Stimulated activated CD4-positive, alpha-beta T cell treated with anti-CD3 and anti-CD28 coated beads, Interleukin-15, amount 100 ng/mL, for 1 hour (primary cell): ENCODE measurements around the gene UQCRQ.

Source experiments
- DNase-seq, 2 donors: peaks; one replicate each; pipeline ENCODE4 v3.0.0-alpha.2; 2020; ENCODE audit warnings: low read depth in 1 of 2, low spot score in 1 of 2

The UQCRQ gene

GRCh38 chr5:132870801-132871200, 4.4 kb downstream of the UQCRQ start:
- DNase-seq = no peak

DNA sequence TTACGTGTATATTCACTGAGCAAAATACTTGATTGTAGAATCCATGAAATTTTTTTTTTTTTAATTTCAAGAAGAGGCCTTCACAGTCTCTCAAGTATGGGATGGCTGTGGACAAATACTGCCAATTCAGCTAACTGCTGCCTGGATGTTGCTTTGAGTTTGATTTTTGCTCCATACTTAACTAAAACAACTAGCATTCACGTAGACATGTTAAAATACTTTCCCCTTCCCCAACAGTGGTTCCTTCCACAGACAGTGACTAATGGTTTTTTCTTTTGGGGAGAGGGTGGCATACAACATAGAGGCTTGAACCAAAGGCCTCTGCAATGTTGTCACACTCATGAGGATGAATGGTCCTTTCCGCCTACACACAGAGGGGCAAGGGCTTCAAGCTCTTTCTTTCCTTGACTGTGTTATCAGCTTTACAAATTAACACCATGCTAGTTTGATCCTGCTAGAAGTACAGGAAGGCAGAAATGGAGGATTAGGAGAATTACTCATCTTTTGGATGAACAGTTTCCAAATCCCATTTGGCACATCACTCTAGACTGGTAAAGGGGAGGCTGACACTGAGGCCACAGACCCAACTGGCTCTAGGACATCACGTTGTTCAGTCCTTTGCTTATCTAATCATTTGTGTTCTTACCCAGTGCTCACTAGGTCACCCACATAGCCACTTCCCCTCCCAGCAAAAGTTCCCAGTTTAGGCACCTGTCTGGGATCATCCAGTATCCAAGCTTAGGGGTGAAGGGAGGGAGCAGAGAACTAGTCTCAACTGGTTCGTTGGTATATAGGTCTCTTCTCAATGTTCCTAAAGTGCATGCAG, 5.2 kb downstream of the UQCRQ start:
- no peak for DNase-seq

- no peak for DNase-seq
Observed at GRCh38 chr5:132872788-132873118, 6.3 kb downstream of the UQCRQ start.

- DNase-seq = no peak
Observed at GRCh38 chr5:132873119-132873929, 6.9 kb downstream of the UQCRQ start, which contains the start of gene LEAP2. Gene LEAP2 (plus strand): TSS chr5:132873668. CDS start chr5:132873695, 27 bp downstream.

DNA sequence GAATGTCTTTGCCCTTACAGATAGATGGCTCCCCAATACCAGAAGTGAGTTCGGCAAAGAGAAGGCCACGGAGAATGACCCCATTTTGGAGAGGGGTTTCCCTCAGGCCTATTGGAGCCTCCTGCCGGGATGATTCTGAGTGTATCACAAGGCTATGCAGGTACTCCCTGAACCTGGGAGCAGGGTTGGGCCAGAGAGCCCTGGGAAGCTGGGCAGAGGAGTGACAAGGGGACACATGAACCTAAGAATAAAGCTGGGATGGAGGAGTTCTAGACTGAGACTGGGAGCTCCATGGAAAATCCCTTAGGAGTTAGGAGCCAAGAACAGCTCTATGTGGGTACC, 7.5 kb downstream of the UQCRQ start:
- no peak for DNase-seq

GRCh38 chr5:132876020-132876759, 9.7 kb downstream of the UQCRQ start:
- no peak for DNase-seq

DNA sequence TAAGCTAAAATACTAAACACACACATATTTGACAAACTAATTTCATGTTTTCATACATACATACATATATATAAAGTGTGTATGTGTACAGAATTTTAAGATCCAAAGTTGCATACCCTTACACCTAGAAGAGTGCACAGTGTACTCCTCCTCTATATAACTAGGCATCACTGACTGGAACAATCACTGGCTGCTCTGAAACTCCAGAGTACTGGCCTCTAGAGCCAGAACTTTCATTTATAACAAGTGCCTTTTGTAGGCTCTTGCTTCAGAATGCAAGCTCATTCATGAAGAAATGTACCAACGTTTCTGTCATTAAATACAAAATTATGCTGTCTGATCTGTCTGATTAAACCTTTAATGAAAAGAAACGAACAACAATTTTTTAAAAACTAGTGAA, 11.0 kb downstream of the UQCRQ start:
- DNase-seq = no peak

GRCh38 chr5:132877938-132878337, 11.5 kb downstream of the UQCRQ start:
- DNase-seq = no peak

DNA sequence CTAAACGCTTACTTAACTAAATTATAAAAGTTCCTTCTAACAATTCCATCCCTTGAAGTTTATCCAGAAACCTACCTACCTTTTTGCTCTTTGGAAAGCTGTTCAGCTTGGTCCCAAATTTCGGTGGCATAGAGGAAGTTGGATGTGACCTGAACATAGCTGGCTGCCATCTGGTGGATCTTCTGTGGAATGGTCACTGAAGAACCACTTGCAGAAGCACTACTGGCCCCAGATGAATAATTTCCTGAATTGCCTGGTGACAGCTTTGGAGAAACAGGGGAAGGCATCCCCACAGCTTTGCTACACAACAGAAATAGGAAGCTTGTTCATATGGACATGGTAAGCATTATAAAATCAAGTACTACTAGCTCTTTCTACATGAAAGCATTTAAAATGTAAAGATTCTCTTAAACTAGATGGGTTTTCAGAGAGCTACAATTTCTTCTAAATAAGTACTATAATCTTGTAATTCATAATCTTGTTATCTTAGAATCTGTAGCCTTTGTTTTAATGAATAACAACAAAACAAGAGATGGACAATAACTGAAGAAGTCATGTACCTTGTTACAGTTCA, 16.9 kb downstream of the UQCRQ start:
- no peak for DNase-seq

DNA sequence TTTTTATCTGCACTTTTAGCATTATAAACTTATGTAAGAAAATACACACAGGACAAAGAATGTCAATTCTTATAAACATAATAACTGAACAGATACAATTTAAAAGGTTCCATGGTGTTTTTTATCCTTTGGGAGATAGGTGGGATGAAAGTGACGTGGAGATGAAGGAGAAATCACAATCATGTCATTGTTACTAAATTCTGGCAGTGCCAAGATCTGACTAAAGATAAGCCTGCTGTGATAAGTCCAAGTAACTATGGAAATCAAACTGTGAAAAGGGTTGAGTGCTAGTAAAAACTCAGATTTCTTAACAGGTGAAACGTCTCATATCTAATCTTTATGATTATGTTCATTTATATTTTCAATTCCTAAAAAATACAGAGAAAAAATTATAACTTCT, 18.1 kb downstream of the UQCRQ start:
- DNase-seq = no peak

GRCh38 chr5:132886064-132886823, 19.8 kb downstream of the UQCRQ start:
- DNase-seq = no peak

DNA sequence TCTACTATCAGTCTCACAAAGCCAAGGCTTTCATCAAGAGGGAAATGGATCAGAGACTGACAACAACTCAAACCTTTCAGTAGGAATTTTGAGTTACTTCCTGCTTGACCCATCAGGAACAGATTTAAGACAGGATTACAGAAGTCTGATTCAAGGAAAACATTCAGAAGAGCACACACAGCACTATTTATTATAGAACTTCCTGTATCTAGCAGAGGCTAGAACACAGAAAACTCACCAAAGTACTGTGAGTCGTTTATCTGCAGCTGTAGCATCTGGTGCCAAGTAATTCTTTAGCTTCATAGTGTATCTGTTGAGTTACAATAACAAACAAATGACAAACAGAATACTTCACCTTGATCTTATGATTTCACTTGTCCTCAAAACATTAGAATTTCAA, 20.8 kb downstream of the UQCRQ start:
- DNase-seq = no peak

DNA sequence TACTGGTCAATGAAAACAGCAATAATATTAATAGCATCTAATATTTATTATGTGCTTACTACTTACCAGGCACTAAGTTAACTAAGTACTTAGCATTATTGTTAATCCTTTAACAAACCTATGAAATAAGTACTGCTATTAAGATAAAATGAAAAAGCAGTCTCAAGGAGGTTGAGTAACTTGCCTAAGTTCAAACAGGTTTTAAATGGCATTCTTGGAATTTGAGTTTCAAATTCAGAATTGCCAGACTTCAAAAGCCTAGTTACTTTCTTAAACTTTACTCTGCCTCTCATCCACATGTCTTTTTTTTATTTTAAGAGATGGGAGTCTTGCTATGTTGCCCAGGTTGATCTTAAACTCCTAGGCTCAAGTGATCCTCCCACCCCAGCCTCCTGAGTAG, 23.1 kb downstream of the UQCRQ start:
- DNase-seq = no peak

DNA sequence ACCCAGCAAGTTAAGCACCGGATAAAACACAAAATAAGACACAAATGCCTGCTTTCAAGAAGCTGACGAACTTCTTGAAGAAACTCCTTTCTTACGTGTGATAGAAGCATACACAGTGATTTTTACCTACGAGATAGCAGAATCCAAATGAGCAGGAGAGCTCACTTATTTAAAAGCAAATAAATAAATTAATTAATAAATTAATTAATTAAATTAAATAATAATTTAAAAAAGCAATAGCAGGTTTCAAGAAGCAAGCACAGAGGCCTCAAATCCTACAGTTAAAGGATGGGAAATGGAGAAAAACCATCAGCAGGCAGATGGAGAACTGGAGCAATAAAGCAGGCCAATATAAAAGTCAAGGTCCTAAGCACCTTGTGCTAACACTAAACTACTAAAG, 24.4 kb downstream of the UQCRQ start:
- no peak for DNase-seq

- no peak for DNase-seq
Observed at GRCh38 chr5:132895719-132896305, 29.4 kb downstream of the UQCRQ start.

- no peak for DNase-seq
Observed at GRCh38 chr5:132896685-132897084, 30.2 kb downstream of the UQCRQ start.

- DNase-seq = no peak
Observed at GRCh38 chr5:132898094-132898493, 31.7 kb downstream of the UQCRQ start.

- no peak for DNase-seq
Observed at GRCh38 chr5:132901036-132901435, 34.6 kb downstream of the UQCRQ start.

- no peak for DNase-seq
Observed at GRCh38 chr5:132901730-132902129, 35.3 kb downstream of the UQCRQ start.

- DNase-seq = no peak
Observed at GRCh38 chr5:132905938-132906337, 39.5 kb downstream of the UQCRQ start.
